A172 (cell line): ENCODE data around the gene CHL1. TPM values are rescaled to one million over a fixed set of nuclear protein-coding genes. Genes with fewer than 3 reads are reported as not detected.

ENCODE experiments used
- DNase-seq: peaks from one replicate; pipeline ENCODE4 v3.0.0-alpha.2; 2015; ENCODE audit warnings: low spot score
- total RNA-seq: library from RNA; depleted of rRNA; stranded (reverse); fragments of >200 nt; shearing (Covaris generic); gene quantifications from 2 replicates; pipeline ENCODE4 v1.2.3, GENCODE V29; 2014

CHL1 gene
- total RNA-seq, 1 experiment from 2014 or later: not detected

DNA sequence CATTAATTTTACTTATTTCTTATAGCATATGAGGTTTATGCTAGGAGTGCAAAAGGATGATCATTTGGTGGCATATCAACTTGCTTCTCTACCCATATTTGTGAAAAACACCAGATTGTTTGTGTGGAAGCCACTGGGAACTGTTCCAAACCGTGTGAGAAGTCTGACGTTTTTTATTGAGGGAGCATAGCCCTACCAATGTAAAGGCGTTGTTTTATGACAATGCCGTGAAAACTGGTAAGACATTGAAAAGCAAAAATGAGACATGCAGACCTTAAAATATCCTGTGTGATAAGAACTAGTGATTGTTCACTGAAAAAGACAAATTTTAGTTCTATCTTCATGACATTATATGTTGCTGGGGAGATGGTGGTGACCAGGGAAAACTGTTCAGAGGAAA, 87.8 kb downstream of the CHL1 start:
- DNase-seq: no peak

- DNase-seq: no peak
Measured at GRCh38 chr3:288417-288816, 91.9 kb downstream of the CHL1 start.

DNA sequence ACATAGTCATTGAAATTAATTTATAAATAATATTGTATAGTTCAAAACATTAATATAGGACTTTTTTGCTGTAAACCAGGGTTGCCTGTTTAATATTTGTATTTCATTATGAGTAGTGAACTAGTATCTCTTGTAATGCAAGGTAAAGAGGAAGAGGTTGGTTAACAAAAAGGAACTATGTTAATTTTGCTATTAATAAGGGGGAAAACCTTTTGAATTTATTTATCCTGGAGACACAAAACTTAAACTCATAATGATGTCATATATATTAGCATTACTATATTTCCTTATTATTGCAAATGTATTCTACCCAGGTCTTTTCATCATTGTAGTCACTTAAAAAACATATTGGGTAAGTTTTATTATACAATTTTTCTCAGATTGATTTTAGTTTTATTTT, 94.5 kb downstream of the CHL1 start:
- no peak for DNase-seq

DNA sequence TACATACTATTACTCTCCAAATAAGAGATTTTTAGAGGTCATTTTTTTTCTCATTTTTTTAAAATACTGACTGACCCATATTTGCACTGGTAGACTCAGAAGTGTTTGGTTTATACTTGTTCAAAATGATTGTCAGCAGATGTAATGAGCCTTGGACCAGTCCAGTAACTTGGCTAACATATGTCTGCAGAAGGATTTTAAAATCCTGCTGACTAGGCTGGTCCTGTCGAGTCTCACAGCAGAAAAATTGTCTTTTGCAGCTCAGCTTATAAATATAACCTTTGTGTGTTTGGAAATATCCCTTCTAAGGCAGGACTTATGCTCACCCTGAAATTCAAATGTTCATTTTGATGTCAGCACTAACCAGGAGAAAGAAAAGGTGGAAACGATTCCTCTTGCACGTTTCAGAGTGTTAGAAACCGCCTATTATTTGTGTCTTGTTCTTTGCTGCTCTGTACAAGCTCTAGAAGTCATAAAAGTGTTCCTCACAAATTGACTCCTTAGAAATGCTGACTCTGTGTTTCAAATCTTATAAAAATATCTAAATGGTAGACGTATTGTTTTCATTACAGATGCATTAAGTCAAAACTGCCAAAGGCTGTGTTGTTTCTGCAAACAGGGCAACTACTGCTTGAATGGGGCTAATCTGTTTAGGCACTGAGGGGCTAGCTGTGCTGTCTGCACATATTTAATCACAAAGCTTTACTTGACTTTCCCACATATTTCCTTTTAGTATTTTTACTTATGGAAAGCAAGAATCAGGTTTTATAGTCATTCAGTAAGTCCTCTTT, 95.3 kb downstream of the CHL1 start:
- DNase-seq: no peak

DNA sequence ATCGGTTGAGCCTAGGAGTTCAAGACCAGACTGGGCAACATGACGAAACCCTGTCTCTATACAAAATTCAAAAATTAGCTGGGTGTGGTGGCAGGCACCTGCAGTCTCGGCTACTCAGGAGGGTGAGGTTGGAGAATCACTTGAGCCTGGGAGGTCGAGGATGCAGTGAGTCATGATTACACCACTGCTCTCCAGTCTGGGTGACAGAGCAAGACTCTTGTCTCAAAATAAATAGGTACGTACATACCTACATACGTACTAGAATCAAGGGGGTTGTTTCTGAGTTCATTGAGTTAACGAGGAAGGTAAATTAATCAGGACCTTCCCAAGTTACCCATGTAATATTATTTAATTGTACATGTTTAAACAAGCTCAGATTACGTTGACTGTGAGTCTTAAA, 97.5 kb downstream of the CHL1 start:
- no peak for DNase-seq

DNA sequence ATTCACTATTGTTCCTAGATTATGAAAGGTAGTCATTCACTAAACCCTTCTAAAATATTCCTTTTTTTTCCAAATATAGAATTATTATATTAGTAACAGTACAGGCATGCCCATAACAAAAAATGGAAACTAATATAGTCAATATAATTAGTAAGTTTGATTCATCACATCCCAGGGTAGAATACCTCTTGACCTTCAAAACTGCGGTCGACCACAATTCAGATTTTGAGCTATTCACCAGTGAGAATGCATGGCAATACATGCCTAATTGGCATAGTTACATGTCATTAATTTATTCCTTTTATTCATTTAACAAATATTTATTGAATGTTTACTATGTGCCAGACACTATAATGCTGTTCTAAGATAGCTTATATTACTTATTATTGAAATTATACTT, 98.0 kb downstream of the CHL1 start:
- no peak for DNase-seq

- no peak for DNase-seq
Measured at GRCh38 chr3:295166-295565, 98.6 kb downstream of the CHL1 start.

DNA sequence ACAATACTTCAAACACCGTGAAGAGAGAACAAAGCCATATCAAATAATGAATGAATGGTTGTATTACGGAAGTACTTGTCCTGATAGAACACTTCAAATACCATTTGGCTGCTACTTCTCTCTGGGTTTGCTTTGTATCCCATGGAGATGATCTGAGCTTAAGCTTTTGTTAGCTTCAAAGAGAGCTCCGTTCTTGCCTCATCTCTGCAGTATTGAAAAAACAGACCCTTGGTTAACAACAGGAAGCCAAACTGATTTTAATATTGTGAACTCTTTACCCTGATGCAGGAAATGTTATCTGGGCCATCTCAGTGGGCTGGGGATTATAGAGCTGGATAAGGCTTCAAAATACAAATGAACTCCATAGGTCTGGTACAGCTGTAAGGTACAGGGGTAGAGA, 101.0 kb downstream of the CHL1 start:
- DNase-seq: no peak

DNA sequence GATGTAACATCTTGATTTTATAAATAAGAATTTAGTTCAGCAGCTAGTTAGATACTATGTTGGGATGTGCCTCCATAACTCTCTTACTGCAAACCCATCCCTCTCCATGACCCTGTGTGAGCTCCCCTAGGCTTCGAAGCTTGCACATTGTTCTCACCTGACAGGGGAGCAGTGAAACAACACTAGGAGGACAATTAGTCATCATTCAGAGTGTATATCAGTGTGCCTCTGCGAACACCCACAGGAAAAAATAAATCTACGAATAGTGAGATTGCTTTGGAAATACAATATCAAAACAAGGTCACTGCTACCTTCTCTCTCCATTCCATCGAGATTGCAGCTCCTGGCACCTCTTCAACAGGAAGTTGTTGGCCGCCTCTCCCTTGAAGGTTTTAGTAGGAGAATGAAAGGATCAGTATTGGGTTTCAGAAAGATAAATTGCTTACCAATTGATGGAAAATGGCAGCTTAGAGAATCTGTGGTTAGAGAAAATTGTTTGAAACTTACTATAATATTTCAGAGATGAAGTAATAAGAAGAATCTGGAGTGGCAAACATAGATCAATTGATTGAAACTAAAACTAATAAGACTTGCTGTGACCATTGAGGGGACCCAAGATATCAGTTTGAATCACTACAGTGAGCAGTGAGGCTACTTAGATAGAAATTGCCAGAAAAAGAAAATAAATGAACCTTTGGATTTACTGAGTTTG, 103.2 kb downstream of the CHL1 start:
- DNase-seq: no peak

DNA sequence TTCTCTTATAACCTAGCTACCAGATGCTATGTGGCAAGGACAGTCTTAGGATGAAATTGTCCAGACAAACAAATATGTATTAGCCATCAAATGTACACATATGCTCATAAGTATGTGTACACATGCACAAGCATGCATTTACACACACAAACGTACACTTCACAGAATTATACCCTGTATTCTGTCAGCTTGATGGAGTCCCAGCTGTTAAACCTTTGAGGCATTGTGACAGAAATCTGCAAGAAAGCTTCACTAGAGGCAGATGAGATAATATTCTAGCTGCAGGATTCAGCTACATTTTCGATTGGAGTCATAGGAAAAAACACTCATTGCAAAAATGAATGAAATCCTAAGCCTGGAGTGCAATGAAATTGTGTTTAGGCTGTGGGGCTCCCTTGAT, 110.6 kb downstream of the CHL1 start:
- DNase-seq: no peak

- DNase-seq: no peak
Measured at GRCh38 chr3:308597-309321, 112.2 kb downstream of the CHL1 start.

DNA sequence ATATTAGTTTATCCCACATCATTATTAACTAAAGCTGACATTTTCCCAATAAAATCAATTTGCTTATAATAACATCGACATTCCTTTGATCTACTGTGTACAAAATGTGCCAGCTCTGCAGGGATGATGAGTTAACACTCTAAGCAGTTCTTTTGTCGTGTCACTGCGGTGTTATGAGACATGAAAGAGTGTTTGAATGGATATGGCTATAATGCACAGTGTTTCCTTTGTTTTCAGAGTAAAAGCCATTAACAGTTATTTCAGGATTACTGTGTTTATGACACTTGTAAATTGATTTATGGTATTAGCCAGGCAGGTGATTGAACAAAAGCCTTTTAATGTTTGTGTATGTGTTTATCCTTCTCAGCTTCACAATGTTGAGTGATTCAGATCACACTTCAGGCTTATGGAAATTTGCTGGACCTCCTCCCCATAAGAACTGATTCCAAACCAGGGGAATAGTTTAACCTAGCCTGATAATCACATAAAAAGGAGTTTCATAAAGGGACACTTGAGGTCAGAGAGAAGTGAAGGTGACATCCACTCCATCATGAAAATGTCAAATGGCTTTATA, 115.7 kb downstream of the CHL1 start:
- DNase-seq: no peak

DNA sequence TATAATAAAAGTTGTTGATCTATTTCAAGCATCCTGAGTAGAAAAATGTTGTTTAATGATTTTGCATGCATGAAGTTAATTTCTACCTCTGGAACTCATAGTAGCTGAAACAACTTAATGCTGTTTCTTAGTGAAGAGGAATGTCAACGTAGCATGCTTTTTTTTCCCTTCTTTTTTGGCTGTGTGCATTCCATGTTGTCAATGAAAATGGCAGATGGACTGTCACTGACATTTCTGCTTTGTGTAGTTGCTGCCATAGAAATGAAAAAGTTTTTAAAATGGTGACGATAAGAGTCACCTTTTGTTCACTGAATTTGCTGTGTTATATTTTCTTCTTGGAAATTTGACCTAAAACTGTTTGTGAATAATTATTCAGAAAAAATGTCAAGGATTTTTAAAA, 116.3 kb downstream of the CHL1 start:
- no peak for DNase-seq

DNA sequence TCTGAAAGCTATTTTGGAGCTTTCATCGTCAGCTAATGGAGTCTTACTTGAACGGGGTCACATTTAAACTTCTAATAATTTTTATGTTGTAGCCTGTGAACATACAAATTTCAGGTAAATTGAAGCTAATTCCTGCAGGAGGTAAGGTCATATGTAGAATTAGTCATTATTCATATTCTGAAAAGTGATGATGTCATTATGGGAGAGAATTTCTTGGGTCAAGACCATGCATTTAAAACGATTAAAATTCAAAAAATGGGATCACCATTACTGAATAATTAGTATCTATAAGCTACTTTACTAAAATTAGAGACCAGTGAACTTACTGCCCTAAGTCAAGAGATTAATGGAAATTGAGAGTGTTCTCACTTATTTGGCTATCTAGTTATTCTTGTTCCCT, 120.4 kb downstream of the CHL1 start:
- no peak for DNase-seq

GRCh38 chr3:318903-319302, 122.3 kb downstream of the CHL1 start:
- DNase-seq: no peak

- DNase-seq: no peak
Measured at GRCh38 chr3:324423-324822, 127.9 kb downstream of the CHL1 start.

GRCh38 chr3:325495-325894, 128.9 kb downstream of the CHL1 start:
- DNase-seq: no peak

GRCh38 chr3:330494-331115, 134.0 kb downstream of the CHL1 start:
- no peak for DNase-seq

DNA sequence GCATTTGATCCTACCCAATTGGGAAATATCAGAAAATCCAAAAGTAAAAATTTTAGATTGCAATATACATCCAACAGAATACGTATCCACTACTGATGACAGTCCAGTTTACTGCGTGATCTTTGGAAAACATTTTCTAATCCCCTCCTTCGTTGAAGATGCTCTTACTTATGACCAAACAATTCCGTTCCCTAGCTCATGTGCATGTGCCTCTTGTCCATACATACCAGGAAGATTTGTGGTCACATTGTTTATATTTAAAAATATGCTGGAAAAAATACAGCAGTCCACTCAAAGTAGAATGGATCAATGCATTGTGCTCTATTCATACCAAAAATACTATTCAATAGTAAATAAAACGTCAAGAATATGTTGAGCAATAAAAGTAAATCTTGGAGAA, 135.3 kb downstream of the CHL1 start:
- DNase-seq: no peak

DNA sequence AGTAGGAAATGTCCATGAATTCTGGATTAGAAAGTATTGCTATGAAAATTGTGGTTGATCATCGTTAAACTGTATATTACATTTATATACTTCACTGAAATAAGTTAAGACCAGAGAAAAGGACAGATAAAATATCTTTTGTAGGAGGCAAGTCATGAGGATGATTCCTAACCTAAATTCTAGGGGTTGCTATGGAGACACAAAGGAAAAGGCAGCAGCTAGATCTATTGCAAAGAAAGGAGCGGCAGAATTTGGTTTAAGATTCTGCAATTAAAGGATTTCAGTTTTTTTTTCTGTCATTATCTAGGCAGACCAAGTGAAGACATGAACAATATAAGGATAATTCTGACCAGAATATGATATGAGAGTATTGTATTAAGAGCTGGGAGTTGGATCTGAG, 136.1 kb downstream of the CHL1 start:
- no peak for DNase-seq

- no peak for DNase-seq
Measured at GRCh38 chr3:335240-335639, 138.7 kb downstream of the CHL1 start.

- no peak for DNase-seq
Measured at GRCh38 chr3:339351-339750, 142.8 kb downstream of the CHL1 start.
